HG03196 (cell line): ENCODE results near the gene IFNA7.
"Not testable (repeated sequence)": the region's sequence is repeated elsewhere in the genome, so short reads cannot be mapped to it uniquely, and the experiment has no call there.

Source experiments
- ATAC-seq: cut with Tn5 transposase; IDR thresholded peaks from one replicate; pipeline ENCODE4 v1.9.1; 2021; ENCODE audit not compliant: unreplicated experiment

IFNA7 gene

GRCh38 chr9:21202105-21202504 is at the start of gene IFNA7:
IFNA7 (minus strand) TSS chr9:21202205; CDS start chr9:21202165, 40 bp downstream.
- ATAC-seq, result not testable (repeated sequence)

- ATAC-seq, result no peak
Measured at GRCh38 chr9:21251638-21252037, 49.6 kb upstream of the IFNA7 start.

- ATAC-seq, result no peak
Measured at GRCh38 chr9:21251190-21251589, 49.2 kb upstream of the IFNA7 start.

- no peak for ATAC-seq
Measured at GRCh38 chr9:21244836-21245235, 42.8 kb upstream of the IFNA7 start.

GRCh38 chr9:21239911-21240310 is 37.9 kb upstream of the IFNA7 start, which contains the start of gene IFNA14:
IFNA14 (minus strand) TSS chr9:21240005; CDS start chr9:21239935, 70 bp downstream.
- ATAC-seq, result no peak

- ATAC-seq, result not testable (repeated sequence)
Measured at GRCh38 chr9:21236360-21236714, 34.3 kb upstream of the IFNA7 start.

- peak; percentile 78 for ATAC-seq
Measured at GRCh38 chr9:21235468-21236359, 33.7 kb upstream of the IFNA7 start.

GRCh38 chr9:21234153-21234687 is 32.2 kb upstream of the IFNA7 start:
- ATAC-seq, result no peak

- ATAC-seq, result no peak
Measured at GRCh38 chr9:21233258-21233657, 31.3 kb upstream of the IFNA7 start.

- ATAC-seq, result no peak
Measured at GRCh38 chr9:21228122-21228521, 26.1 kb upstream of the IFNA7 start, which contains the start of gene IFNA17. IFNA17 (minus strand) TSS chr9:21228222; CDS start chr9:21228173, 49 bp downstream.

- ATAC-seq, result not testable (repeated sequence)
Measured at GRCh38 chr9:21217211-21217610, 15.2 kb upstream of the IFNA7 start, which contains the start of gene IFNA16. IFNA16 (minus strand) TSS chr9:21217311; CDS start chr9:21217305, 6 bp downstream.

- not testable (repeated sequence) for ATAC-seq
Measured at GRCh38 chr9:21213411-21214326, 11.7 kb upstream of the IFNA7 start.

- ATAC-seq, result not testable (repeated sequence)
Measured at GRCh38 chr9:21212160-21212559, 10.2 kb upstream of the IFNA7 start.

- ATAC-seq, result not testable (repeated sequence)
Measured at GRCh38 chr9:21210782-21211181, 8.8 kb upstream of the IFNA7 start.

- no peak for ATAC-seq
Measured at GRCh38 chr9:21210311-21210710, 8.3 kb upstream of the IFNA7 start.

- ATAC-seq, result not testable (repeated sequence)
Measured at GRCh38 chr9:21207043-21207442, 5.0 kb upstream of the IFNA7 start, which contains the start of gene IFNA10. IFNA10 (minus strand) TSS chr9:21207143; CDS start chr9:21207097, 46 bp downstream.

GRCh38 chr9:21205204-21205603 is 3.2 kb upstream of the IFNA7 start:
- no peak for ATAC-seq

GRCh38 chr9:21194867-21195776 is 6.9 kb downstream of the IFNA7 start:
- ATAC-seq, result peak; percentile 88

GRCh38 chr9:21187487-21187886 is 14.5 kb downstream of the IFNA7 start, which contains the start of gene IFNA4:
IFNA4 (minus strand) TSS chr9:21187587; CDS start chr9:21187531, 56 bp downstream.
- not testable (repeated sequence) for ATAC-seq
